ENCODE measurements around the gene CFAP97.
"Not testable (repeated sequence)": the region's sequence is repeated elsewhere in the genome, so short reads cannot be mapped to it uniquely, and the experiment has no call there.

Gene CFAP97

GRCh38 chr4:185137233-185137925 lies 66.4 kb downstream of the CFAP97 start:
- no peak for DNase-seq

GRCh38 chr4:185134307-185134869 lies 69.4 kb downstream of the CFAP97 start:
- no peak for DNase-seq

GRCh38 chr4:185128272-185129119 lies 75.3 kb downstream of the CFAP97 start:
- DNase-seq: no peak

- DNase-seq: no peak
These were observed 76.5 kb downstream of the CFAP97 start for GRCh38 chr4:185127021-185127925.

GRCh38 chr4:185124006-185124405 lies 79.8 kb downstream of the CFAP97 start:
- DNase-seq: no peak

GRCh38 chr4:185122681-185123345 lies 81.0 kb downstream of the CFAP97 start:
- DNase-seq: no peak

GRCh38 chr4:185120631-185120946 lies 83.2 kb downstream of the CFAP97 start:
- DNase-seq: no peak

- DNase-seq: no peak
These were observed 83.7 kb downstream of the CFAP97 start for GRCh38 chr4:185119927-185120630.

- not testable (repeated sequence) for DNase-seq
These were observed 84.3 kb downstream of the CFAP97 start for GRCh38 chr4:185119467-185119866.

- no peak for DNase-seq
These were observed 84.9 kb downstream of the CFAP97 start for GRCh38 chr4:185118876-185119275.

- no peak for DNase-seq
These were observed 86.4 kb downstream of the CFAP97 start for GRCh38 chr4:185117300-185117934.

- DNase-seq: peak; percentile 91
These were observed 88.0 kb downstream of the CFAP97 start for GRCh38 chr4:185115827-185116232.

- DNase-seq: no peak
These were observed 90.5 kb downstream of the CFAP97 start for GRCh38 chr4:185113340-185113739.

- DNase-seq: no peak
These were observed 91.7 kb downstream of the CFAP97 start for GRCh38 chr4:185112104-185112503.

GRCh38 chr4:185110375-185110823 lies 93.4 kb downstream of the CFAP97 start:
- DNase-seq: no peak

- DNase-seq: no peak
These were observed 94.1 kb downstream of the CFAP97 start for GRCh38 chr4:185109736-185110135.

Measured in DMS 273 treated with DMSO at 0.1 percent for 48 hours (cell line).